NCI-H146 treated with DMSO at 0.1 percent for 48 hours (cell line): ENCODE data around the gene CCSER1.
"Not testable (repeated sequence)": the region's sequence is repeated elsewhere in the genome, so short reads cannot be mapped to it uniquely, and the experiment has no call there.

Experiments
- DNase-seq: peaks from one replicate; lab custom pipeline; 2025; ENCODE audit not compliant: unreplicated experiment; lab: John Stamatoyannopoulos, UW

Gene CCSER1

GRCh38 chr4:91620952-91621351 is 1493.8 kb downstream of the CCSER1 start:
- DNase-seq = no peak

GRCh38 chr4:91621446-91621845 is 1494.3 kb downstream of the CCSER1 start:
- DNase-seq = no peak

DNA sequence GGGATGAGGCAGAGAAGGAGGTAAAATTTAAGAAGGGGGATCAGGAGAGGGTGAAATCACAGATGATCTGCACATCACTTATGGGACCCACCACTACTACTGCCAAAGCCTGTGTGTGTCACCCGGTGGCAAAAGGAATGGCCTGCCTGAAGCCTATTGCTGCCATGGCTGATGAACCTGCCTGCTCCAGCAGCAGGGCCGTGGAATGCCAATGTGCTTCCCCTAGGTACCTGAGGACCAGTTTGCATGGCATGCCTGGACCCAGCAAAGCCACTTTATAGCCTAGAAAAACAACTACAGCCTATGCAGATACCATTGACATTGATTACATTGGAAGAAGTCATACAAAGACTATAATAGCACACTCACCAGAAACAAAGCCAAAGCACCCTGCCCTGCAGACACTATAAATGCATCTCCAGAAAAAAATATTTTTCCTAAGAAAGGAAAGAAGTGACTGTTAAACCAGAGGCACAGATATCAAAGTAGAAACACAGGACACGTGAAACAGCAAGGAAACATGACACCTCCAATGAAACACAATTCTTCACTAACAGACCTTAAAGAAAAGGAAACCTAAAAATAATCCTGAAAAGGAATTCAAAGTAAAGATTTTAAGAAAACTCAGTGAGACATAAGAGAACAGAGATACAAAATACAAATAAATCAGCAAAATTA is 1495.9 kb downstream of the CCSER1 start:
- no peak for DNase-seq

GRCh38 chr4:91623603-91623967 is 1496.4 kb downstream of the CCSER1 start:
- not testable (repeated sequence) for DNase-seq

GRCh38 chr4:91630054-91630453 is 1502.9 kb downstream of the CCSER1 start:
- no peak for DNase-seq

DNA sequence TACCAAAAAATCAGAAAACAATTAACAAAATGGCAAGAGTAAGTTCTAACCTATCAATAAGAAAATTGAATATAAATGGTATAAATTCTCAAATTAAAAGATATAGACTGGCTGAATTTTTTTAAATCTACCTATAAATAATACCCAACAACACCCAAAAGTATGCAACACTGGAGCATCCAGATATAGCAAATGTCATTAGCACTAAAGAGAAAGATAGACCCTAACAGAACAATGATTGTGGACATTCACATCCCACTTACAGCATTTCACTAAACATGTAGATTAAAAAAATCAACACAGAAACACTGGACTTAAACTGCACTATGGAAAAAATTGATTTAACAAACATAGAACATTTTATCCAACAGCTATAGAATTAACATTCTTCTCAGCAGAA is 1503.6 kb downstream of the CCSER1 start:
- no peak for DNase-seq

GRCh38 chr4:91631335-91631734 is 1504.1 kb downstream of the CCSER1 start:
- DNase-seq = no peak

DNA sequence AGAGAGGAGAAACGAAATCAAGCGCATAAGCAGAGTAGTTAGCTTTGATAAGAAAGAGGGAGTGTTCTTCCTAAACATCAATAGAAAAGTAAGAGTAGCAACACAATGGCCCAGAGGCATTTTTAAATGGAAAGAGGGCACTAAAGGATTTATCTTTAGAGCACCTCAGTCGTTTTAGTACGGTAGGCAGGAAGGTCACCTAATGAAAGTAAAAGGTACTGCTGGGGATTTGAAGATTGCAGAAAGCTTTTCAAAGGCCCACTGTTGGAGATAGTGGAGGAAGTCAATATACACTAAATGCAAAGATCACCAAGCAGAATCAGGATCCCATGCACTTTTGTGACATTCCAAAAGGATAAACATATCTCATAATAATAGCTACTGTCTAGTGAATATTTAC is 1508.9 kb downstream of the CCSER1 start:
- no peak for DNase-seq
